ENCODE results near the gene ASNSD1.
A peak's percentile ranks its signal among the peaks of the same experiment; 100 is the strongest.
"Not testable (repeated sequence)": the region's sequence is repeated elsewhere in the genome, so short reads cannot be mapped to it uniquely, and the experiment has no call there.

The ASNSD1 gene

DNA sequence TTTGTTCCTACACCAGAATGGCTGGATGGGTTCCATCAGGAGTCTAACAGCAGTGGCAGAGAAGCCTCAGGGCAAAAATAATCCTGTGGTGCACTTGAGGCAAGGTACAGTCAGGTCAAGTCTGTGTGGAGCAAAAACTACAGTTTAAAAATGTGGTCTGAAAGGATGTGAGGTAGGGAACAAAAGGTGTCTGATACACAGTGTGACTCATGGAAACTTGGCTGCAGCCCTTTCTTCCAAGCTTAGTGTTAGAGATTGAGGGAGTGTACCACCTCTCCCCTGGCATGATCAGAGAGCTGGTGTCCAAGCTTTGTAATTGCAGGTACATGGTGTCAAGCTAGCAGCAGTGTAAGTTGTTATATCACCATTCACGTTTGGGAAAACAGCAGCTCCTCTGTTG lies 22.1 kb downstream of the ASNSD1 start:
- no peak for DNase-seq (ENCODE audit: low spot score)
- in situ Hi-C loops (cut with MboI; ENCODE audit: low pct_unique_long_range_greater_than_20kb, low sequenced_read_pairs, unreplicated experiment): no loop called here
- TF ChIP-seq, protein P1, sequence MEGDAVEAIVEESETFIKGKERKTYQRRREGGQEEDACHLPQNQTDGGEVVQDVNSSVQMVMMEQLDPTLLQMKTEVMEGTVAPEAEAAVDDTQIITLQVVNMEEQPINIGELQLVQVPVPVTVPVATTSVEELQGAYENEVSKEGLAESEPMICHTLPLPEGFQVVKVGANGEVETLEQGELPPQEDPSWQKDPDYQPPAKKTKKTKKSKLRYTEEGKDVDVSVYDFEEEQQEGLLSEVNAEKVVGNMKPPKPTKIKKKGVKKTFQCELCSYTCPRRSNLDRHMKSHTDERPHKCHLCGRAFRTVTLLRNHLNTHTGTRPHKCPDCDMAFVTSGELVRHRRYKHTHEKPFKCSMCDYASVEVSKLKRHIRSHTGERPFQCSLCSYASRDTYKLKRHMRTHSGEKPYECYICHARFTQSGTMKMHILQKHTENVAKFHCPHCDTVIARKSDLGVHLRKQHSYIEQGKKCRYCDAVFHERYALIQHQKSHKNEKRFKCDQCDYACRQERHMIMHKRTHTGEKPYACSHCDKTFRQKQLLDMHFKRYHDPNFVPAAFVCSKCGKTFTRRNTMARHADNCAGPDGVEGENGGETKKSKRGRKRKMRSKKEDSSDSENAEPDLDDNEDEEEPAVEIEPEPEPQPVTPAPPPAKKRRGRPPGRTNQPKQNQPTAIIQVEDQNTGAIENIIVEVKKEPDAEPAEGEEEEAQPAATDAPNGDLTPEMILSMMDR (IDR thresholded peaks at IDR 0.05; ENCODE audit: extremely low read depth, insufficient read depth, missing control alignments): no peak

DNA sequence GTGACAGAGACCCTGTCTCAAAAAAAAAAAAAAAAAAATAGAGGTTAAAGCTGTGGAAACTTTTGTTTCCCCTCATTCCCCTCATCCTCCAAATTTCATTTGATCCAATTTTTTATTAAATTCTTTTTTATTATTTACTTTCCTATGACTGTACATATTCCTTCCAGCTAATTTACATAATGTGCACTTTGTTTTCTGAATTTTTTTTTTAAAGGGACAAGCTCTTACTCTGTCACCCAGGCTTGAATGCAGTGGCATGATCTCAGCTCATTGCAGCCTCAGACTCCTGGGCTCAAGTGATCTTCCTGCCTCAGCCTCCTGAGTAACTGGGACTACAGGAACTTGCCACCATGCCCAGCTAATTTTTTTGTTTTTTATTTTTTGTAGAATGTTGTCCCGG lies 23.6 kb downstream of the ASNSD1 start:
- in situ Hi-C loops (cut with MboI; ENCODE audit: low pct_unique_long_range_greater_than_20kb, low sequenced_read_pairs, unreplicated experiment): no loop called here
- TF ChIP-seq, protein P1 (IDR thresholded peaks at IDR 0.05; ENCODE audit: extremely low read depth, insufficient read depth, missing control alignments): no peak
- no peak for DNase-seq (ENCODE audit: low spot score)

DNA sequence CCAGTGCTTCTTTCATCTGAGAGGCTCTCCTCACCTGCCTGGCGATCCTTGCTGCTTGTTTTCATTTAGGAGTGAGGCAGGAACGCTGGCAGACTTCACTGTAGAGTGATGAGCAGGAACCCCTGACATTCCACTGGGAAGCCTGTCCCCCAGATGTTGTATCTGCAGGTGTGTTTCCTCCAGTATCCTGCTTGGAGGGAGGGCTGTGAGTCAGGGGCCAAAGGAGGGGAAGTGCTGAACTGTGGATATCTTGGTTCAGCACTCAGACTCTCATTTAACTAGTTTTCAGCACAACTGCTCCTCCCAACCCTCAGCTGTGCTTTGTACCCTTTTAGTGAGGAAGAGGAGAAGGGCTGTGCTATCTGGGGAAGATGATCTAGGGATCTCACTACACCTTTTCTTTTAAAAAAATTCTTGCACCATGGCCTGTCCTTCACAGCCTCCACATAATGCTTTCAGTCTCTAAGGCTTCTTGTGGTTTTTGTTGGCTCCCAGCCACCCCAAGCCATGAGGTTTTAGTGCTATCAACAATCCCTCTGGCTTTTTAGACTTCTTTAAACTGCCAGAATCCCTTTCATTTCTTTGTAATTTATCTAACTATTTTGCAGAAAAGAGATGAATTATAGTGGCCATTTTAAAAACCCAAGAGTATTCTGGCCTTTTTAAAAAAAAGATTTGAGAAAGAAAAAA lies 24.4 kb downstream of the ASNSD1 start:
- TF ChIP-seq, protein P1 (IDR thresholded peaks at IDR 0.05; ENCODE audit: extremely low read depth, insufficient read depth, missing control alignments): no peak
- in situ Hi-C loops (cut with MboI; ENCODE audit: low pct_unique_long_range_greater_than_20kb, low sequenced_read_pairs, unreplicated experiment): no loop called here

DNA sequence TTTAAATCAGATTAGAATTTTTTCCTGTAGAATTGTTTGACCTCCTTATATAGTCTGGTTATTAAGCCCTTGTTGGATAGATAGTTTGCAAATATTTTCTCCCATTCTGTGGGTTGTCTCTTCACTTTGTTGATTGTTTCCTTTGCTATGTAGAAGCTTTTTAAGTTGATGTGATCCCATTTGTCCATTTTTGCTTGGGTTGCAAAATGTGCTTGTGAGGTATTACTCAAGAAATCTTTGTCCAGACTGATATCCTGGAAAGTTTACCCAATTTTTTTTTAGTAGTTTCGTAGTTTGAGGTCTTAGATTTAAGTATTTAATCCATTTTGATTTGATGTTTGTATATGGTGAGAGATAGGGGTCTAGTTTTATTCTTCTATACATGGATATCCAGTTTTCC lies 26.5 kb downstream of the ASNSD1 start:
- DNase-seq (ENCODE audit: low spot score); in situ Hi-C loops (cut with MboI; ENCODE audit: low pct_unique_long_range_greater_than_20kb, low sequenced_read_pairs, unreplicated experiment): not testable (repeated sequence)

More for the DNA sequence above, 24.4 kb downstream of the ASNSD1 start:
- no peak for DNase-seq (ENCODE audit: low spot score)

DNA sequence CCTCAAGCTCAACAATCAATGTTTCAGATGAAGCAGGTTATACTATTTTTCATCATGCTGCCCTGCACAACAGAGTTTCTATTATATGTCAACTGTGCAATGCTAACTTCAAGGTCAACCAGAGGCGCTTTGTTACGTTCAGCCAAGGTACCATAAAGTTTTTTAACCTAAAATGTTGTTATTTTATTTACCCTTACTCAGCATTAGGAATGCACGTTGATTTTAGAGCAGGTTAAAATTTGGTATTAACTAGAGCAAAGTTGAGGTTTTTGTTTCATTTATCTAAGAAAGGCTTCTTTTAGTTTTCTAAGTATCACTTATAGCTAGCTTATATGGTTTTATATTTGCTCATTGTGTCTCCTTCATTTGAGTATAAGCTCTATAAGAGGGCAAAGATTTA lies 35.0 kb downstream of the ASNSD1 start:
- TF ChIP-seq, protein P1 (IDR thresholded peaks at IDR 0.05; ENCODE audit: extremely low read depth, insufficient read depth, missing control alignments): no peak
- DNase-seq (ENCODE audit: low spot score): no peak
- in situ Hi-C loops (cut with MboI; ENCODE audit: low pct_unique_long_range_greater_than_20kb, low sequenced_read_pairs, unreplicated experiment): no loop called here

DNA sequence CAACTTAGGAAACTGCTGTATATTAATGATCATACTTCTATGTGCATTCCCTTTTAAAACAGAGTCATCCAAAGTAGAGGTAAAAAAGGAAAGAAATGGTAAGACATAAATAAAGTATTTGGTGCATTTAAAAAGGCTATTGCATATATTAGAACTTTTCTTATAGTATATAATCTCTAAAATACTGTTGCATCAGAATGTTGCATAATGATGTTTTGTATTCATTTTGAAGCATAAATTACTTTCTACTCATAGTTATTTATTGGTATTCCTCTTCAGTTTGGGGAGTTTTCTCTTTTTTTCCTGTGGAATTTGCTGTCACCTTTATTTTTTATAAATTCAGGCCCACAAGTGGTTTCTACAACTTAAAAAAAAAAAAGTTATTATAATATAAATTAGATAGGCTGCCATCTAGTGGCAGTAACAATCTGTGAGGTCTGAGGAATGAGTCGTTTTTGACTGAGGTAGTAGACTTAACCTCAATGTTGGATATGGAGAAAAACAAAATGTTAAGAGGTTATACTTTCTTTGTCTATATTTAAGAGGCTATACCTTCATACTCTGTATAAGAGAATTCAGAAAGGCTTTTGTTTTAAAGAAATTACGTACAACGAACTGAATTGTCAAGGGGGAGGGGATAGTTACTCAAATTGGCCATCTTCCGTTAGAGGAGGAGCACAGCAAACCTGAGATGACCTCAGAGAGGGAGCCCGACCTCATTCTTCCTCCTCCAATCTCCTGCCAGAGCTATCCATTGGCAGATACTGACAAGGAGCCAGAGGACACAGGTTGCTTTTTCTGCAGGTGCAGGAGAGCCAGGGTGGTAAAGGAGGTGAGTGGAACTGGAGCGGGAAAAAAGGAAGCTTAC lies 37.0 kb downstream of the ASNSD1 start:
- TF ChIP-seq, protein P1 (IDR thresholded peaks at IDR 0.05; ENCODE audit: extremely low read depth, insufficient read depth, missing control alignments): peak; percentile 48
- in situ Hi-C loops (cut with MboI; ENCODE audit: low pct_unique_long_range_greater_than_20kb, low sequenced_read_pairs, unreplicated experiment): no loop called here
- DNase-seq (ENCODE audit: low spot score): peak; percentile 21

DNA sequence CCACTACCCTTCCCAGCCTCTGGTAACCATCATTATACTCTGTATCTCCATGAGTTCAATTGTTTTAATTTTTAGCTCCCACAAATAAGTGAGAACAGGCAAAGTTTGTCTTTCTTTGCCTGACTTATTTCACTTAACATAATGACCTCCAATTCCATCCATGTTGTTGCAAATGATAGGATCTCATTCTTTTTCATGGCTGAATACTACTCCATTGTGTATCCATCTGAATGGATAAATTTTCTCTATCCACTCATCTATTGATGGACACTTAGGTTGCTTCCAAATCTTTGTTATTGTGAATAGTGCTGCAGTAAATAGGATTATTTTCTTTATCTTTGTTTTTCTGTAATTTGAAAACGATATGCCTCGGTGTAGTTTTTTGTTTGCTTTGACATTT lies 39.4 kb downstream of the ASNSD1 start:
- DNase-seq (ENCODE audit: low spot score): no peak
- TF ChIP-seq, protein P1 (IDR thresholded peaks at IDR 0.05; ENCODE audit: extremely low read depth, insufficient read depth, missing control alignments): no peak
- in situ Hi-C loops (cut with MboI; ENCODE audit: low pct_unique_long_range_greater_than_20kb, low sequenced_read_pairs, unreplicated experiment): no loop called here

Data from GM13977 (cell line).